GM18951 (cell line): ENCODE data around the gene TRAPPC12.

ENCODE experiments used
- POLR2A ChIP-seq: IDR thresholded peaks from 4 replicates; pipeline ENCODE4 v1.6.1; 2011; ENCODE audit warnings: mild to moderate bottlenecking; ENCODE audit not compliant: insufficient read length, insufficient read depth; ENCODE audit errors: extremely low read depth
- in situ Hi-C: fragments of 300-500 bp; cut with MboI; formaldehyde crosslinking; loops from one replicate; pipeline ENCODE4 v1.12.0; 2022; ENCODE audit warnings: low sequenced_read_pairs, mixed read lengths, inconsistent platforms; ENCODE audit not compliant: unreplicated experiment

The TRAPPC12 gene

GRCh38 chr2:3462493-3463104, 83.1 kb downstream of the TRAPPC12 start:
- in situ Hi-C loops: no loop called here
- no peak for TF ChIP-seq POLR2A

- TF ChIP-seq POLR2A: no peak
Measured at GRCh38 chr2:3463186-3463835, 83.8 kb downstream of the TRAPPC12 start.

GRCh38 chr2:3463944-3464343, 84.5 kb downstream of the TRAPPC12 start:
- TF ChIP-seq POLR2A: no peak
- in situ Hi-C loops: no loop called here

More at GRCh38 chr2:3463186-3463835, 83.8 kb downstream of the TRAPPC12 start:
- in situ Hi-C loops: no loop called here

GRCh38 chr2:3464401-3465005, 85.0 kb downstream of the TRAPPC12 start:
- in situ Hi-C loops: no loop called here
- TF ChIP-seq POLR2A: no peak

- TF ChIP-seq POLR2A: no peak
- in situ Hi-C loops: no loop called here
Measured at GRCh38 chr2:3465328-3465727, 85.8 kb downstream of the TRAPPC12 start.

- TF ChIP-seq POLR2A: no peak
- in situ Hi-C loops: no loop called here
Measured at GRCh38 chr2:3465844-3466481, 86.5 kb downstream of the TRAPPC12 start.

GRCh38 chr2:3466482-3466863, 87.0 kb downstream of the TRAPPC12 start:
- in situ Hi-C loops: no loop called here
- no peak for TF ChIP-seq POLR2A

GRCh38 chr2:3466966-3467365, 87.5 kb downstream of the TRAPPC12 start:
- in situ Hi-C loops: no loop called here

GRCh38 chr2:3467654-3468053, 88.2 kb downstream of the TRAPPC12 start:
- no peak for TF ChIP-seq POLR2A
- in situ Hi-C loops: no loop called here

More at GRCh38 chr2:3466966-3467365, 87.5 kb downstream of the TRAPPC12 start:
- TF ChIP-seq POLR2A: no peak

GRCh38 chr2:3468296-3468988, 88.9 kb downstream of the TRAPPC12 start:
- in situ Hi-C loops: no loop called here
- TF ChIP-seq POLR2A: no peak

GRCh38 chr2:3469486-3469885, 90.0 kb downstream of the TRAPPC12 start:
- TF ChIP-seq POLR2A: no peak
- in situ Hi-C loops: no loop called here

- in situ Hi-C loops: no loop called here
Measured at GRCh38 chr2:3470166-3470651, 90.7 kb downstream of the TRAPPC12 start.

More at GRCh38 chr2:3470166-3470651, 90.7 kb downstream of the TRAPPC12 start:
- no peak for TF ChIP-seq POLR2A
